Keratinocyte (primary cell): ENCODE results near the gene UBE3A.

Source experiments
- CTCF ChIP-seq, 3 experiments: IDR thresholded peaks in 1 of 3; conservative IDR thresholded peaks in 1 of 3; optimal IDR thresholded peaks in 1 of 3; 2 replicates in 2 of 3; 3 replicates in 1 of 3; pipeline versions ENCODE3 to v1.5.1; 2011; ENCODE audit warnings: low read length in 3 of 3, mild to moderate bottlenecking in 3 of 3, moderate library complexity in 2 of 3, control low read depth in 1 of 3, inconsistent platforms in 1 of 3; ENCODE audit not compliant: insufficient read depth in 2 of 3; ENCODE audit errors: extremely low read depth in 1 of 3
- EZH2 ChIP-seq: IDR thresholded peaks from one replicate; pipeline ENCODE4 v1.6.1; 2012; ENCODE audit warnings: inconsistent platforms, mild to moderate bottlenecking, low read length, moderate library complexity

DNA sequence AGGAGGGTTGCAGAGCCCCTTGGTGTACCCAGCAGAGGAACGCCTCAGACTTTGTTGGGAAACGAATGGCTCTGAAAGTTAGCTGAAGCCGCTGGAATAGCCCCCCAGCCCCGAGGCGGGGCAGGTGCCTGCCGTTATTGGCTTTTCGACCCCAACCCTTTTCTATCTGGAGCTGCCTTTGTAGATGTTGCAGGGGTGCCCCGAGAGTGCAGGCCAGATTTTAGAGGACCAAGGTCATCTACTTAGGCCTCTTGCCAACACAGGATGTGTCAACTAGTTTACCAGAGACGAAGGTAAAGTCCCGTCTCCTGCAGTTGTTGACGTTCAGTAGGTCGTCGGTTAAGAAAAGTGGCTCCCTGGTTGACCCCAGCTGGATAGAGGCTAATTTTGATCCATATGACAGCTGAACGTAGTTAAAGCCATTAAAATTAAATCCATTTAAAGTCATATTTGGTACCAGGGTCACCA is 579 bp upstream of the UBE3A start:
- TF ChIP-seq CTCF (optimal IDR thresholded peaks at IDR 0.05 in 1 of 3, IDR thresholded peaks at IDR 0.05 in 1 of 3, conservative IDR thresholded peaks at IDR 0.05 in 1 of 3; ENCODE audit: extremely low read depth in 1 of 3, insufficient read depth in 2 of 3, low read length in 3 of 3) (no peak), EZH2 (no peak)
